DOHH2 (cell line): ENCODE results near the gene SMARCC2.

ENCODE experiments used
- H3F3A ChIP-seq: fragments of 200-600 bp; sonication (generic), shearing (Covaris generic); 2 replicates; pipeline ENCODE4 v1.6.0; 2016; ENCODE audit warnings: antibody characterized with exemption, mild to moderate bottlenecking; ENCODE audit not compliant: control insufficient read depth, insufficient read depth
- H3K27ac ChIP-seq: fragments of 200-600 bp; sonication (generic); 2 replicates; pipeline ENCODE4 v1.5.1; 2014; ENCODE audit warnings: low read depth, mild to moderate bottlenecking, low read length, moderate library complexity
- H3K27me3 ChIP-seq: fragments of 200-600 bp; sonication (generic); 2 replicates; pipeline ENCODE4 v1.6.1; 2014; ENCODE audit warnings: mild to moderate bottlenecking, low read length, mixed read lengths; ENCODE audit not compliant: control insufficient read depth
- H3K36me3 ChIP-seq: fragments of 200-600 bp; sonication (generic); 2 replicates; pipeline ENCODE4 v1.6.1; 2014; ENCODE audit warnings: mild to moderate bottlenecking, low read length, moderate library complexity, mixed read lengths; ENCODE audit not compliant: control insufficient read depth
- H3K4me1 ChIP-seq: fragments of 200-600 bp; sonication (generic); 2 replicates; pipeline ENCODE4 v1.6.1; 2014; ENCODE audit warnings: mild to moderate bottlenecking, low read length, mixed read lengths; ENCODE audit not compliant: control insufficient read depth
- H3K4me2 ChIP-seq: fragments of 200-600 bp; sonication (generic); 2 replicates; pipeline ENCODE4 v1.6.0; 2014; ENCODE audit warnings: mild to moderate bottlenecking, low read length, moderate library complexity
- H3K4me3 ChIP-seq: fragments of 200-600 bp; sonication (generic); 2 replicates; pipeline ENCODE4 v1.5.1; 2014; ENCODE audit warnings: mild to moderate bottlenecking, low read length, mixed read lengths
- H3K79me2 ChIP-seq: fragments of 200-600 bp; sonication (generic); 2 replicates; pipeline ENCODE4 v1.6.1; 2014; ENCODE audit warnings: mild to moderate bottlenecking, low read length, mixed read lengths; ENCODE audit not compliant: control insufficient read depth
- H3K9me2 ChIP-seq: fragments of 200-600 bp; sonication (generic); replicated peaks from 2 replicates; pipeline ENCODE4 v1.6.1; 2014; ENCODE audit warnings: mild to moderate bottlenecking, low read length, mixed read lengths; ENCODE audit not compliant: control insufficient read depth
- H3K9me3 ChIP-seq: fragments of 200-600 bp; sonication (generic); 2 replicates; pipeline ENCODE4 v1.6.1; 2014; ENCODE audit warnings: antibody characterized with exemption, low read length, mixed read lengths; ENCODE audit not compliant: control insufficient read depth, insufficient read depth
- H4K20me1 ChIP-seq: fragments of 200-600 bp; sonication (generic); 2 replicates; pipeline ENCODE4 v1.6.0; 2014; ENCODE audit warnings: low read depth, mild to moderate bottlenecking, antibody characterized with exemption, low read length, moderate library complexity; ENCODE audit not compliant: control insufficient read depth, insufficient read depth
- CTCF ChIP-seq: fragments of 200-600 bp; sonication (generic); IDR thresholded peaks from one replicate; pipeline ENCODE4 v1.5.1; 2014; ENCODE audit warnings: antibody characterized with exemption, mild to moderate bottlenecking, low read depth, low read length; ENCODE audit not compliant: poor library complexity, severe bottlenecking
- EZH2phosphoT487 ChIP-seq: fragments of 200-600 bp; sonication (generic); IDR thresholded peaks from 2 replicates; pipeline ENCODE4 v1.6.1; 2017; ENCODE audit warnings: borderline replicate concordance, mild to moderate bottlenecking, antibody characterized with exemption, low read length, moderate library complexity, mixed read lengths

The SMARCC2 gene

GRCh38 chr12:56206452-56207166 lies 17.3 kb upstream of the SMARCC2 start:
- Histone ChIP-seq H3K4me2 (no peak overlapping the region), H3K36me3 (peaks cover 55% of the 10 kb centered on the region), H3K4me3 (no peak overlapping the region), H3K27me3 (no peaks in the 10 kb centered on the region), H3K79me2 (no peaks in the 10 kb centered on the region), H3K4me1 (peaks cover 38% of the 10 kb centered on the region), H3F3A (peaks cover 8% of the 10 kb centered on the region), H3K9me2 (no peaks in the 10 kb centered on the region), H4K20me1 (no peaks in the 10 kb centered on the region), H3K27ac (peak overlapping the region; percentile 40; the same call in 1 of the 2 replicates), H3K9me3 (no peaks in the 10 kb centered on the region)
- TF ChIP-seq EZH2phosphoT487 (no peak), CTCF (peak; percentile 77)

- Histone ChIP-seq H3K9me2 (no peaks in the 10 kb centered on the region), H4K20me1 (no peaks in the 10 kb centered on the region), H3K79me2 (no peaks in the 10 kb centered on the region), H3K36me3 (peaks cover 47% of the 10 kb centered on the region), H3K27ac (no peak overlapping the region), H3K4me3 (no peak overlapping the region), H3K4me2 (no peak overlapping the region), H3F3A (peaks cover 8% of the 10 kb centered on the region), H3K4me1 (peaks cover 35% of the 10 kb centered on the region), H3K9me3 (no peaks in the 10 kb centered on the region), H3K27me3 (no peaks in the 10 kb centered on the region)
- TF ChIP-seq EZH2phosphoT487 (no peak), CTCF (peak; percentile 28)
These were observed 16.2 kb upstream of the SMARCC2 start for GRCh38 chr12:56205445-56205844.

DNA sequence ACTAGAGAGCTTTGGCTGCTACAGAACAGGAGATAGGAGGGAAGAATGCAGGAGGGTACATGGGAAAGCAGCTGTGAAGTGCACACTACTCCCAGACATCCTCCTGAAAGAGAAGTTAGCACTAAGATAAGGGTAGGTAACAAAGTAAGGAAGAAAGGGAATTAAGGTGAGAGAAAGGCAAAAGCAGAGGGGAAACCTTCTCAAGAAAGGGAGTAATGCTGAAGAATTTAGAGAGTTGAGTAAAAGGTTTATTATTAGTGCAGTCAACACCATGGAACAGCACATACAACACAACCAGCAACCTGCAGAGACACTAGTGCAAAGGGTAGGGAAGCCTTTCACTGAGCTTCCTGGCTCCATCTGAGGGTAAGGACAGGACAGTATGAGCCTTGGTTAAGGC lies 15.0 kb upstream of the SMARCC2 start:
- Histone ChIP-seq H4K20me1 (no peaks in the 10 kb centered on the region), H3K9me2 (no peaks in the 10 kb centered on the region), H3K4me2 (no peak overlapping the region), H3K27ac (no peak overlapping the region), H3K4me3 (no peak overlapping the region), H3K4me1 (peaks cover 26% of the 10 kb centered on the region), H3K27me3 (no peaks in the 10 kb centered on the region), H3K36me3 (peaks cover 38% of the 10 kb centered on the region), H3K79me2 (no peaks in the 10 kb centered on the region), H3F3A (peaks cover 8% of the 10 kb centered on the region), H3K9me3 (no peaks in the 10 kb centered on the region)
- TF ChIP-seq EZH2phosphoT487 (no peak), CTCF (no peak)
